ENCODE measurements around the gene GABRB2.
"Not testable (repeated sequence)": the region's sequence is repeated elsewhere in the genome, so short reads cannot be mapped to it uniquely, and the experiment has no call there.

GABRB2 gene

DNA sequence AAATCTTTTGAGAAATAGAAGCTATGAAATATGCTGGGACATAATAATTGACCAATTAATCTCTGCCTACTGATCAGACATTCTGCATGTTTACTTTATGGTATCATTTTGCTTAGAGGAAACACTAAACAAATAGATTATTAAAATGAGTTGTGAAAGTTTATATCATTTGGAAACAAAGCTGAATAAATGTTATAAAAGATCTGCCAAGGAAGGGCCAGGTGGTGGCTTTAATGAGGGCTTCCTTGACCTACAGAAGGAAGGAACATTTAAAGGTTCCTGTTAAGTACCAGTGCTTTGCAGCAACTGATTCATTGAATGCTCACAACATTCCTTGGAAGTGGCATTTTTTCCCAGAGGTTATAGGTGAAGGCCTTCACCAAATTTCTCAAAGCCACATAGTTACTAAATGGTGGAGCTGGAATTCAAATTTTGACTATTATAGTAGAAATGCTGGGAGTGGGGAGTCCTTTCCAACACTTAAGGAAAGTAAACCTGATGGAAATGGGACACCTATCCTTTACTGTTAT is 250.7 kb downstream of the GABRB2 start:
- no peak for FAIRE-seq

DNA sequence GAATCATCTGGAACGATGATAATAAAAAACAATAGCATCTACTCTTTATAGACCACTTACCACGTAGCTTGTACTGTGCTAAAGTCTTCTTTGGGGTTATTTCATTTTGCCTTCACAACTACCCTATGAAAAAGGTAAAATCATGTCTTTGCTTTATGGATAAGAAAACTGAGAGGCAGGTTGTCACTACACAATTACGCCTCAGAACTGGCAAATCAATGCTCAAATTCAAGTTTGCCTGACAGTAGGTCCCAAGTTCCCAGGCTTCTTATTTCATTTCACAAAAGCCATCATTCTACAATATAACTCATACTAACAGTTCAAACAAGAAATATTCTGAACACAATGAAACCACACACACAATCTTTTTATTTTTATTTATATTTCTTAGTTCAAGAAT is 258.5 kb downstream of the GABRB2 start:
- FAIRE-seq = no peak

DNA sequence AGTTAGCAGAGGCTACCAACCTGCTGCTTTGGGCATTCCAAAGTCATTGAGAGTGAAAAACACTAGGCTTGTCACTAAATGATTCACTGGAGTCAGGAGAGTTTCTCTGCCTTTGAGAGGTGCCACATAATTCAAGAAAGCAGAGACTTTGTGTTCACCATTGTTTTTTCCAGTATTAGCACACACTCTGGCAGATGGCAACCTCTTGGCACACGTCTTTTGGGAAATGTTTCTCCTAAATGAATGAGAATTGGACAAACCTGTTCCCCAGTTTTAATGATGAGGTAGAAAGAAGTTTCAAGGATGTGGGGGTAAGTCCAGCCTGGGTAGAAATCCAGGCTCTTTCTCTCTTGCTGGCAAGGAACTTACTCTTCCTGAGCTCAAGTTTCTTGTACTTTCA is 259.1 kb downstream of the GABRB2 start:
- no peak for FAIRE-seq

DNA sequence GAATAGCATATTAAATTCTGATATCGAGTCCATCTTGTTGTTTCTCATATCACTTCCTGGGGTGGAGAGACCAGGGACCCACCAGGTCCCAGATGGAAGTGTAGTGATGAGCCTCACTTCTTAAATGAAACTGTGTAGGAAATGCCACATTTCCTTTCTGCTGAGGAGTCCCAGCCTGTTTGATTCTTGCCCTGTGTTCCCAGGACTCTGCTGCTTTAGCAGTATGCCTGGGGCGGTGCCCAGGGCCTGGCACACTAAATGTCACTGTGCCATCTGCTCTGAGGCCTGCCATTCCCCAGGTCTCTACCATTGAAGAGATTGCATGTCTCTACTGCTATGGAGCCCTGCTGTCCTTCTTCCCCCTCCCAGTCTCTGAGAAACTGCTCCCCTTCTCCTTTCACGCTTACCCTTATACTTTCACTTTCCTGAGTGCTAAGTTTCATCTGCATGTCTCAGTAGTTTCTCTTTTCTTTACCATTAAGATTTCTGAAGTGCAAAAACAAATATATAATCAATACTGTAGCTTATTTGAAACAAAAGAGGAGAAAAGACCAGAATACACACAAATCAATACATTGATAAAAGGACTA is 260.4 kb downstream of the GABRB2 start:
- FAIRE-seq = no peak

DNA sequence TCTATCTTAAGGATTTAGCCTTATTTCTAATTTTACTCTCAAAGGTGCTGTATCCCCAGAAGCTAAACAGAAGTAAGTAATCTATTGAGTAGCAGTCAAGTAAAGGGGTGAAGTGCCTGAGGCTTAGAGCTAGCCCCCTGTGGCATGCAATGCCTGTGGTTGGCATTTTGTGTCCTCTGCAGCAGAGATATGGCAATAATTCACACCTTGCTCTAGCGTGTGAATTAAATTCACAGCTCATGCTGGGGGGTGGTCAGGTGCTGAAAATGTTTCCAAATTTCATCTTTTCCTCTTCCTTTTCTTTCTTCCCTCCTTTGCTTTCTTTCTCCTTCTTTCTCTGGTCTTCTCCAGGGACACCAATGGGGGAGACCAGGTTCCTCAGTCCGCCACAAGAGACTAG is 262.1 kb downstream of the GABRB2 start:
- FAIRE-seq = no peak

DNA sequence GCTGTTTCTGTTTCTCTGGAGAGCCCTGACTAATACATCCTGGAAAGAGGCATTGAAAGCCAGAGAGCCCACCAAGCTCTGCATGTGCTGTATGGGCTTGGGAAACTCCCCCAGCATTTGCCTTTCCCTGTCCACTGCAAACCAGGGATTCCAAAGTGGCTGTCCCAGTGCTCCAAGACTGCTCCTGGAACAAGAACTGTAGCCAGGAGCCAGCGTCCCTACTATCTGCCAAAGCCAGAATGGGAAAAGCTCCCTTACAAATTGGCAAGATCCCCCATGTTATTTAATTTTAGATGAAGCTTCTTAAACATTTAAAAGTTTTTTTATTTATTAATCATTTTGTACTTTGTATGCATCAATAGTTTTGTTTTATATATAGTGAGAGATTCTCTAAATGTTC is 263.2 kb downstream of the GABRB2 start:
- FAIRE-seq = no peak

DNA sequence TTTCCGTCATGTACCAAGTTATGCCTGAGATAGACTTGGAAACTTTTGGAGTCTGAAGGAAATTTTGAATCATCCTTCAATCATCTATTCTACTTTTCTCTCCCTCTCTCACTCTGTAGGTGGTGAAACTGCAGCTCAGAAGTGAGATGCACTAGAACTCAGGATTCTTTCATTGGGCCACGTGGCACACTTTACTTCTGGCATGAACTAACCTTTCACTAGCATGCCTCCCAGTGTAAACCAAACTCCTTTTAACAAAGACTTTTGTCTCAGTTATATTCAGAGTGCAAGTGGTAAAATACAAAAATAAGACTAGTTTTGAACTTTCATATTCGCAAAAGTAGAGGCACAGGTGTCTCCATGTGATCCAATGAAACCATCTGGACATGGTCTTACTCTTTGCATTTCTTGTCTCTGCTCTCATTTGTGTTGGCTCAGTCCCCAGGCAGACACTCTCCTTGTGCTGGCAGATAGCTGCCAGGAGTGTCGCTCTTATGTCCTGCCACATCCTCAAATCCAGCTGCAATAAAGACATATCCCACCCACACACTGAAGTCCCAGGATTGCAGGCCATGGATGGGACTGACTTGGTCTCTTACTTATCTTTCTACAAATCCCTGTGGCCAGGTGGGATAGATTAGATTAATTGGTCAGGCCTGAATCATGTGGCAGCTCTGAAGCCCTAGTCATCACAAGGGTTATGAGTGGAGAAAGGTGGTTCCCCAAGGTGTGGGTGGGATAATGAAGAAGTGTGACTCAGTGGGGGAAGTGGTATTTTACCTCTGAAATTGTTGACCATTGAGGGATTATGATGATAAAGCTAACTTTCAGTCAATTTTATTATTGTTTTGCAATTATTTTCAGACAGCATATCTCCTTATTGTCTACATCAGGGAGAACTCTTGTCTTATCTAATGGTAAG is 267.5 kb downstream of the GABRB2 start:
- no peak for FAIRE-seq

DNA sequence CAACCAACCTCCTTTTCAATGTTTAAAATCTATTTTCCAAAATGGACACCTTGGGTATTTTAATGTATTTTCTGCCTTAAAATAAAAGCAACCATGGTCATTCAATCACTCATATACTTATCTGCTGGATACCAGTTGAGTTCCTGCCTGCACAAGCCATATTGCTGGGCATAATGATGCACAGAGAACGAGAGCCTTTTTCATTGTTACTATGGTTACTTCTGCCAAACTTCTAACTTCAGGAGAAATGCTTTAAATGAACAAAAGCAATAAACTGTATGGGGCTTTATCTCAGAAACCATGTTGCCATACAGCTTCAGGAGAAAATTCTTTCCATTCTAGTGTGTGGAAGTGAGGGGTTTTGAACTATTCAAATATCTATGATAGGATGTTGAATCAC is 269.5 kb downstream of the GABRB2 start:
- no peak for FAIRE-seq

DNA sequence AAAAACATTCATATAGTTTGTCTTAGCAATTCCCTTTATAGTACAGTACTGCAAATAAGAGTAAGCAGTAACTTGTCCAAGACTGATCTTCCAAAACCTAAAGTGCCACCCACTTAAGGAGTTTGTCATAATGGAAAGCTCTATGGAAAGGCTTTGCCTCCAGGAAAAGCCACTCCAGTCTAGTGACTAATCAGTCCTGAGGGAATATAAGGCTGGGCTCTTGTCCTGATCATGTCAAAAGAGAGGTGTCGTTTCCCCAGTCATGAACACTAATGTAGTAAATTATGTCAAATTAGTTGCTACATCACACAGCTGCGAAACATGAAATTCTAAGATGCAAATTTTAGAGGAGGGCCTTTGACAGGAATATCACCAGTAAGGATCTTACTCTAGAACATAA is 271.6 kb downstream of the GABRB2 start:
- no peak for FAIRE-seq

DNA sequence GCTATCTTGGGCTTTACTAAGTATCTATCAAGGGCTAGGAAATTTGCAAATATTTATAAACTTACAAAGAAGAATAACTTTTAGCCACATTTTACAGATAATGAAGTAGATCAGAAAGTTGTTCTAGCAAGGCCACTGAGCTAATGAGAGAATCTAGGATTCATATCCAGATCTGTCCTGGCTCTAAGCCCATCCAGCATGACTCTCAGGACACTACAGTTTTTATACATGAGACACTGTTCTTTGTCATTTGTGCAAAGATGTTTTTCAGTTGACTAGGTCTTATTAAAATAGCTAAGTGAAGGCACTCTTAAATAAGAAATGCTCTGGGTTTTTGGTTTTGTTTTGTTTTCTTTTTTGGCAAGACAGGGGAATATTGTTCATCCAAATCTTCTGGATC is 273.1 kb downstream of the GABRB2 start:
- no peak for FAIRE-seq

DNA sequence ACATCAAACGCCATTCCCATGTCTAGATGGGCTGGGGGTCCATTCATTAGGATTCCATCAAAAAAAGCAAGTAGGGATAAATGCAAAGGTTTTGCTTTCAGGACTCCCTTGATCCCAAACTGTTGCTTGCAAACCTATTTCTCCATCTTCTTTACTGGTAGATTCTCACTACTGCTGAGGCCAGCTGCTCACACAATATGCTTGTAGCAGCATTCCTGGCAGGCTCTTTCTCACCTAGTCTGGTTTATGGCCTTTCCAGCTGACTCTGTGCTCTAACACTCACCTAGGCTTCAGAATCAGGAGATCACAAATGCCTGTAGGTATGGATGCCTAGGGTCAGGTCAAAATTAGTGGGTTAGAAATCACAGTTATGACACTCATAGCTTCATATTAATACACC is 274.7 kb downstream of the GABRB2 start:
- no peak for FAIRE-seq

DNA sequence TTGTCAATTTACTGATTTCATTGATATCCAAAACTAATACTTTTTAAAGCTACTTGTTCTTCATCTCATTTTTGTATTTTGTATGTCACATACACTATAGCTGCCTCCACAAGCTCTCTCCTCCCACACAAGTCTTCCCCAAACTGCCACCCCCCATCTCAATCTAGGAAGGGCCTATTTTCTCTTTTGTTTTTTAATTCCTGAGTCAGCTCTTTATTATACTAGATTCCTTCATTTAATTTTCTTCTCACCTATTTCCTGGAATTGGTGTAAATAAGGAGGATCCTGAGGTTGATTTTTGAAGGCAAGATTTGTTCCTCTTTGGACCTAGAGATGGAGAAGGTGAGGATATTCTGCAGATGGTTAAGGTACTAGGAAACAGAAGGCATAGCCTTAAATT is 277.4 kb downstream of the GABRB2 start:
- FAIRE-seq = no peak

DNA sequence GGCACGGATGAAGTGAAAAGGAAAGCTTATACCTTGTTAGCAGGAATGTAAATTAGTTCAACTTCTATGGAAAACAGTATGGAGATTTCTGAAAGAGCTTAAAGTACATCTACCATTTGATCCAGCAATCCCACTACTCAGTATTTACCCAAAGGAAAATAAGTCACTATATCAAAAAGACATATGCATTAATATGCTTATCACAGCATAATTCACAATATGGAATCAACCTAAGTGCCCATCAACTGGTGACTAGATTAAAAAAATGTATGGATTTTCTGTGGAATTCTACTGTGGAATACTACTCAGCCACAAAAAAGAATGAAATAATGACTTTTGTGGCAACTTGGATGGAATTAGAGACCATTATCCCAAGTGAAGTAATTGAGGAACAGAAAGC is 279.6 kb downstream of the GABRB2 start:
- FAIRE-seq = no peak

DNA sequence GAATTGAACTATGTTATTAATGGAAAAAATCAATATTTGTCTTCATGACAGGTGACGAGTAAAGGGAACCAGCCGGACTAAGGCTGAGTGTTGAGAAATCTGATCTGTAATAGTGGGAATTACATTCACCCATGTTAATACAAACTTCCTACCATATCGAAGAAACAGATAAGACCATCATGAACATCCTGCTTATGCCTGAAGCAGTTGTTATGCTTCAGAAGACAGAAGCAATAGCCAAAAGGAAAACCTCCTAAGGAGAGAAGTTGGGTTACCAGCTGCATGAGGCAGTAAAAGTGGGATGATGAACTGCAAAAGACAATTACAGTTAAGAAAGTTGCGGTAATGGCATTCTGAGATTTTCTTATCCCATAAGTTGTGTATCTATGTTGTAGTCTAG is 281.5 kb downstream of the GABRB2 start:
- FAIRE-seq = no peak

DNA sequence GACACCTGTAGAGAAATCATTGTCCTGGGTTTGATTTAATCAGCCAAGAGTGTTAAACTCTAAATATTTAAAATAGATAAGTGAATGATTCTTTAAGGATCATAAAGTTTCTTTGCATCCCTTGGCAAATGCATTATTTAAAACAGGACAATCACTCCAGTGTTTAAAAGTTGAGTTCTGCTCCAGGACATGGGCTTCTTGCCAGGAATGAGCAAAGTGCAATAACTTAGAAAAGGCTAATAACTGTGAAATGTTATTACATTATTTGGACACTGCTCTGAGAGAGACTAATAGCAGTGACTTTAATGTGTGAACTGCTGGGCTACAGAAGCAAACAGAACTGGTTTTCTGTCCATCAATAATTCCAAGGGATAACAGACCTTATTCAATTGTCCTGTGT is 283.3 kb downstream of the GABRB2 start:
- FAIRE-seq = no peak

DNA sequence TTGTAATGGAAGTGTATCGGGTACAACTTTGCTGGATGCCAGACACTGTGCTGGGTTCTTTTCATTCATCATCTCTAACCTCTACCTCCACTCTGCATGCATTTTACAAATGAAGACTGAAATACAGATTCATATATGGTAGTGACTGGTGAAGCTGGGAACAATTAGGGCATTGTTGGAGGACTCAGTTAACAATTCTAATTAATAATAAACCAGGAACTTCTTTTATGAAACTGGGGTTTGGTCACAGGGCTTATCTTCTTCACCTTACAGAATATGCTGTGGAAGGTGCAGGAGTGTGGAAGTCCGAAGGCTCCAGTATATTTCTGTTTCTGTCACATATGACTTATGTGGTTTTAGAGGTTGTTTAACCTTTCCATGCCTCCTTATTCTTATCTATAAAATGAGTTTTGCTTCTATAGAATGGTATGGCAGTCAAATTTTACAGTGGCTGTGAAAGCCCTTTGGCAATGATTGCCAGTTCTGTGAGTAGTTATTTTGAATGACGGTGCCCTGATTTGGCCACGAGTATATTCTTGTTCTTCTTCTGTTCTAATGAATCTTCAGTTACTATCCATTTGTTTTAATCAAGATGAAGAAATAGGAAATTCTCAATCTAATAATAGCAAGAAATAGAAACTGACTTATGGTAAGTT is 284.7 kb downstream of the GABRB2 start:
- no peak for FAIRE-seq

DNA sequence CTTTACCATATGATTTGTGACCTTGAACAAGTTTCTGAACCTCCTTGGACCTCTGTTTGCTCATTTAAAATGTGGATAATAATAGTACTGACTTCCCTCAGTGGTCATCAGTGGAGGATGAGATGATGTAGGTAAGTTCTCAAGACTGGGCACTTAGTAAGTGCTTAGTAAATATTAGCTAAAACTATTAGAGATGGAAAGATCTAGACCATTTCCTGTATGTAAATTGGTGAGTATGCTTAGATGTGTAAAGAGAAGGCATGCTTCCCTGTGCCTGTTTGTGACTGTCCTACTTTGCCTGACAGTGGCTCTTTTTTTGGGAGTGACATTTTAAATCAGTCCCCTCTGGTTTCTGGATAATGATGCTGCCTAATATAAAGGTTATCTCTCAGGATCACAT is 288.1 kb downstream of the GABRB2 start:
- no peak for FAIRE-seq

DNA sequence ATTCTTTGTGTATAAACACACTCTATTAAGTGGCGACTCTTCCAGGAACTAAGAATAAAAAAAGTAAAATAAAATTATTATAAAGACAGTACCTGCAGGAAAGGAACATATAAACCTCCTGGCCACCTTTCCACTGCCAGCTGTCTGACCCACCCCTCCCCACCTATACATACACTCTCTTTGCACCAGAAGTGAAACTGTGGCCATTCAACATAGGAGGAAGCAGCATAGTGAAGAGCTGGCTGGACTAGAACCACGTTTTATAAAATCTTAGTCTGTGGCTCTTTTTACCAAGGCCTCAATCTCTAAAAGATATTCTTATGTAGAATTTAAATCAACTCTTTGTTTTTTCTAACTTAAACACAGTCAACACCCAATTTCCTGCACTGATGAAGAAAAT is 289.6 kb downstream of the GABRB2 start:
- FAIRE-seq = no peak

DNA sequence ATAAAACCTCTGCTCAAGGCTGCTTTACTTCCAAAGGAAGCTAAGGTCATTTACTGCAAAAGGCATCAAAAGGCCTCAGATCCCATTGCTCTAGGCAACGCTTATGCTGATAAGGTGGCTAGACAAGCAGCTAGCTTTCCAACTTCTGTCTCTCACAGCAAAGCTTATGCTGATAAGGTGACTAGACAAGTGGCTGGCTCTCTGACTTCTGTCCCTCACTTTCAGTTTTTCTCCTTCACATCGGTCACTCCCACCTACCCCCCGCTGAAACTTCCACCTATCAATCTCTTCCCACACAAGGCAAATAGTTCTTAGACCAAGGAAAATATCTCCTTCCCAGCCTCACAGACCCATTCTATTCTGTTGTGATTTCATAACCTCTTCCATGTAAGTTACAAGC is 293.6 kb downstream of the GABRB2 start:
- not testable (repeated sequence) for FAIRE-seq

DNA sequence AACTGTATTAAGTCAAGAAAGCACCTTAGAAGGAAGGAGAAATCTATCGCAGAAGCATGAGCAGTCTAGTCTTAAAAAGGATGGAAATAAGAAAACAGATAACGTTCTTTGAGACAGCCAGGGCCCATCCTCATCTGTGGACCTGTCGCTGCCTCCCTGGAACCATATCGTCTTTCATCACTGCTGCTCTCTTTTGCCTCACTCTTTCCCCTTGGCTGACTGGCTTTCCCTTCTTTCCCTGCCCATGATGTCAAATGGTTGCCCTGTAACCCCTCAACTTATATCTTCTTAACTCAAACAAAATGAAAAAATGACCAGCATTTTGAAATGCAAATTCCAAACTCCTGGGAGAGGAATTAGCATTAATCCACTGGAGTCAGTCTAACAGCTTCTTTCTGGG is 299.8 kb downstream of the GABRB2 start:
- FAIRE-seq = no peak

DNA sequence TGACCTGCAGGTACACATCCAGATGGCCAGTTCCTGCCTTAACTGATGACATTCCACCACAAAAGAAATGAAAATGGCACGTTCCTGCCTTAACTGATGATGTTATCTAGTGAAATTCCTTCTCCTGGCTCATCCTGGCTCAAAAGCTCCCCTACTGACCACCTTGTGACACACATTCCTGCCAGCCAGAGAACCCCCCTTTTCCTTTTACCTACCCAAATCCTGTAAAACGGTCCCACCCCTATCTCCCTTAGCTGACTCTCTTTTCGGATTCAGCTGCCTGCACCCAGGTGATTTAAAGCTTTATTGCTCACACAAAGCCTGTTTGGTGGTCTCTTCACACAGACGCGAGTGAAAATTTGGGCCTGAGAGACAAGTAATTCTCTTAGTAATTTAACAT is 300.7 kb downstream of the GABRB2 start:
- FAIRE-seq = not testable (repeated sequence)
